AG04449 (cell line): Measurements from ENCODE around the gene EXOC4.

Experiments
- CTCF ChIA-PET: fragments of 350-600 bp; formaldehyde crosslinking; extraction: SDS; loops from one replicate; lab custom pipeline; 2021; ENCODE audit warnings: antibody characterized with exemption; lab: Yijun Ruan, JAX
- POLR2A ChIA-PET: fragments of 400-600, 350-600 bp; formaldehyde crosslinking; extraction: SDS; loops from one replicate; lab custom pipeline; 2020; ENCODE audit warnings: antibody characterized with exemption, inconsistent platforms; lab: Yijun Ruan, JAX
- DNase-seq: peaks from one replicate; pipeline ENCODE4 v3.0.0-alpha.2; 2010; ENCODE audit warnings: low read depth, low spot score
- H3K4me3 ChIP-seq: 2 replicates; pipeline ENCODE4 v1.5.1; 2011; ENCODE audit warnings: low read depth, mild to moderate bottlenecking, control low read depth, low read length
- TF ChIP-seq, protein P1 (sequence below): IDR thresholded peaks from one replicate; pipeline ENCODE4 v1.5.1; 2011; ENCODE audit warnings: mild to moderate bottlenecking, moderate library complexity, low read length, control low read depth, inconsistent platforms; ENCODE audit not compliant: insufficient read depth; ENCODE audit errors: missing control alignments

Gene EXOC4

DNA sequence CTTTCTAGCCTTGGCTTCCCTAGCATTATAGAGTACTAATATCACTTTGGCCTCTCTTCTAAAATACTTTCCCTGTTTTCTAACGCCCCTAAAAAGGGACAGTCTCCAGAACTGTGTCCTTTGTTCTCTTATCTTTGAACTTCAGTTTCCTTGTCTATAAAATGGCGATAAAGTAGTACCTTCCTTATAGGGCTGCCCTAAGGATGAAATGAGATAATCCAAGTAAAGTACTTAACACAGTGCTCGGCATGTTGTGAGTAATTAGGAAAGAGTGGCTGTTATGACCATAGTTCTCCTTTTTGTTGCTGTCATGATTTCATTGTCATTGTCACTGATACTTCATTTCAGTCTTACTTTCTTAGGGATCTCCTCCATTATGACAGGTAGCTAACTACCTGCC, 114.7 kb downstream of the EXOC4 start:
- ChIA-PET POLR2A (no interaction called here), CTCF (no interaction called here)
- DNase-seq, result no peak
- no peak overlapping the region for H3K4me3 ChIP-seq
- TF ChIP-seq, protein P1, sequence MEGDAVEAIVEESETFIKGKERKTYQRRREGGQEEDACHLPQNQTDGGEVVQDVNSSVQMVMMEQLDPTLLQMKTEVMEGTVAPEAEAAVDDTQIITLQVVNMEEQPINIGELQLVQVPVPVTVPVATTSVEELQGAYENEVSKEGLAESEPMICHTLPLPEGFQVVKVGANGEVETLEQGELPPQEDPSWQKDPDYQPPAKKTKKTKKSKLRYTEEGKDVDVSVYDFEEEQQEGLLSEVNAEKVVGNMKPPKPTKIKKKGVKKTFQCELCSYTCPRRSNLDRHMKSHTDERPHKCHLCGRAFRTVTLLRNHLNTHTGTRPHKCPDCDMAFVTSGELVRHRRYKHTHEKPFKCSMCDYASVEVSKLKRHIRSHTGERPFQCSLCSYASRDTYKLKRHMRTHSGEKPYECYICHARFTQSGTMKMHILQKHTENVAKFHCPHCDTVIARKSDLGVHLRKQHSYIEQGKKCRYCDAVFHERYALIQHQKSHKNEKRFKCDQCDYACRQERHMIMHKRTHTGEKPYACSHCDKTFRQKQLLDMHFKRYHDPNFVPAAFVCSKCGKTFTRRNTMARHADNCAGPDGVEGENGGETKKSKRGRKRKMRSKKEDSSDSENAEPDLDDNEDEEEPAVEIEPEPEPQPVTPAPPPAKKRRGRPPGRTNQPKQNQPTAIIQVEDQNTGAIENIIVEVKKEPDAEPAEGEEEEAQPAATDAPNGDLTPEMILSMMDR, result no peak

DNA sequence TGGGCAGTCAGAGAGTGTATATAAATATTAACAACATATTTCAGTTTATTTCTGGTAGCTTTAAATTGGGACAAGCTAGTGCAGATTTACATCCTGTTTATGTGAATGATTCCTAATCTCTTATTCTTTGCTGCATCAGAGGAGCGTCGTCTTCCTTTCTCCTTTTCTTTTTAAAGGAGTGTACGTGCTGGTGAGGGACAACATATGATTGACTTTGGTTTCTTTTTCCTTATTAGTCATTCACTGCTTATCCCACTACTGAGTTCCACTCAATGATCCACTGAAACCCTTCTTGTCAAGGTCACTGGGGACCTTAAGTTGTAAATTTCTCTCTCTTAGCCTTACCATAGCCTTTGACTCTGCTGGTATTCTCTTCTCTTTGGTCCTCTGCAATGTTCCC, 116.3 kb downstream of the EXOC4 start:
- ChIA-PET CTCF (interaction anchor here (1.7 kb wide), 1 partner anchor 375 kb away, joined by 4 read pairs; no protein-coding TSS in a partner anchor), POLR2A (no interaction called here)
- TF ChIP-seq, protein P1, result no peak
- no peak overlapping the region for H3K4me3 ChIP-seq
- no peak for DNase-seq

DNA sequence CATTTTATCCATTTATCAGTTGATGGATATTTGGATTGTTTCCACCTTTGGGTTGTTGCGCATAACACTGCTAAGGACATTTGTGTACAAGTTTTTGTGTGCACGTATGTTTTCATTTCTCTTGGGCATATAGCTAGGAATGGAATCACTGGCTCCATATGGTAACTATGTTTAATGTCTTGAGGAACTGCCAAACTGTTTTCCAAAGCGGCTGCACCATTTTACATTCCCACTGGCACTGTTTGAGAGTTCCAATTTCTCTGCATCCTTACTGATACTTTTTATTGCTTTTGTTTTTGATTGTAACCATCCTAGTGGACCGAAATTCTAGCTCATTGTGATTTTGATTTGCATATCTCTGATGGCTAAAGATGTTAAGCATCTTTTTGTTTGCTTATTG, 118.7 kb downstream of the EXOC4 start:
- no peak overlapping the region for H3K4me3 ChIP-seq
- TF ChIP-seq, protein P1, result no peak
- ChIA-PET CTCF (interaction anchor here (1.0 kb wide), 1 partner anchor 27 kb away, joined by 3 read pairs; no protein-coding TSS in a partner anchor), POLR2A (no interaction called here)
- DNase-seq, result no peak

DNA sequence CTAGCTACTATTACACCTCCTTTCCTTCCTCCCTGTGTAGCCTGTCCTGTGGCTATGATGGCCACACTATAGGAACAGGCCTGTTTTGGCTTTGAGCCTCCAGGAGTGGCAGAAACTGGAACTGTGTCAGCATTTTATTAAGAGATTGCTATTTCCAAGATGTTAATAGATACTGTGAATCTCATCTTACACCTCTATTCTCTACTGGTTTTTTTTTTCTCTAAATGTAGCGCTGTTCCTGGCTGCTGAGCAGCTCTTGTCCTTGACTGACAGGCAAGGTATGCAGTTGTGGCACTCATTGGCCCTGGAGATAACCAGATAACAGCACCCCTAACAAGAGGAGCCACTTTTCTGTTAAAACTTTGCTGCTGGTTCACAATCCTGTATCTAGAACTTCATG, 119.5 kb downstream of the EXOC4 start:
- TF ChIP-seq, protein P1, result no peak
- POLR2A ChIA-PET, result no interaction called here
- no peak overlapping the region for H3K4me3 ChIP-seq
- DNase-seq, result no peak
- CTCF ChIA-PET, result interaction anchor here (1.0 kb wide), 1 partner anchor 28 kb away, joined by 3 read pairs; no protein-coding TSS in a partner anchor

DNA sequence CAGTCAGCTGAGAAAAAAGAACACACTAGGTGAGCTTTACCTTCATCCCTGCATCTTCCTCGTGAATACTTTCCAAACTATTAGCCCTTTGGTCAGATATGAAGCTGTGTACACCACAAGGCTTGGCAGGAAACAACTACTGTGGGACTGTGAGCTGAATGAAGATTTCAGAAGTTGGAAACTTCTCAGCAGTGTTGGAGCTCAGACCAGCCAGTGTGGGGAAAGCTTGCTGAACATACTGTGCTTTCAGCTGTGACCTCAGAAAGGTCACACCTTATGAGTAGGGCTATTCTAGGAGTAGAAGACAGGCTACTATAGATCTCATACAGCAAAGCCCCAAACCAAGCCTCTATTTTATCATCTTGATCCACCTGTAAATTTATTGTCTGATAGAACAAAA, 123.6 kb downstream of the EXOC4 start:
- POLR2A ChIA-PET, result no interaction called here
- DNase-seq, result no peak
- CTCF ChIA-PET, result interaction anchor here (1.3 kb wide), 1 partner anchor 364 kb away, joined by 3 read pairs; no protein-coding TSS in a partner anchor
- TF ChIP-seq, protein P1, result no peak
- no peak overlapping the region for H3K4me3 ChIP-seq

DNA sequence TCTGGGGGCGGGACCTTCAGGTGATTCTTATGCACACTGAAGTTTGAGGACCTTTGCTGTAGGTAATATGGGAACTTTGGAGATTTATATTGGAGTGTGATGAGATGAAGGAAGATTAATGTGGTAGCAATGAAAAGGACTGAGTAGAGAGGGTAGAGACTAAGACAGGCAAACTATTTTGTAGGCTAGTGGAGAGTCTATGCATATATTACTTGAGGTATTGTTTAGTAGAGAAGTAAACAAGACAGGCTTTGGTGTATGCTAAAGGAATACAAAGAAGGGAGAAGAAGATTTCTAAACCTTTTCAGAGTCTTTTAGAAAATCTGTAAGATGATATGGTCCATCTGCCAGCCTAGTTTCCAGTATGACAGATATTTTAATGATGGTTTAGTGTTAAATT, 129.1 kb downstream of the EXOC4 start:
- POLR2A ChIA-PET, result no interaction called here

More for the DNA sequence above, 129.1 kb downstream of the EXOC4 start:
- DNase-seq, result no peak
- TF ChIP-seq, protein P1, result no peak
- H3K4me3 ChIP-seq, result no peak overlapping the region
- CTCF ChIA-PET, result no interaction called here
